H9 (cell line): Measurements from ENCODE around the gene CACHD1. TPM values are rescaled to one million over a fixed set of nuclear protein-coding genes. Genes with fewer than 3 reads are reported as not detected.

Experiments
- DNase-seq: peaks from one replicate; pipeline ENCODE4 v3.0.0-alpha.2; 2017
- H2AFZ ChIP-seq: one replicate; pipeline ENCODE4 v1.6.1; 2013; ENCODE audit warnings: mild to moderate bottlenecking, low read length, control low read depth, moderate library complexity
- H2AK5ac ChIP-seq: 2 replicates; pipeline ENCODE4 v1.6.1; 2013; ENCODE audit warnings: low read length, control low read depth, mixed read lengths; ENCODE audit not compliant: insufficient read length
- H2BK120ac ChIP-seq: one replicate; pipeline ENCODE4 v1.6.1; 2013; ENCODE audit warnings: low read depth, mild to moderate bottlenecking, low read length, control low read depth, inconsistent platforms; ENCODE audit not compliant: poor library complexity, severe bottlenecking
- H2BK12ac ChIP-seq: 2 replicates; pipeline ENCODE4 v1.6.1; 2013; ENCODE audit warnings: low read length, control low read depth, mixed read lengths, low read depth; ENCODE audit not compliant: insufficient read length
- H2BK15ac ChIP-seq: 2 replicates; pipeline ENCODE4 v1.6.1; 2013; ENCODE audit warnings: low read depth, low read length, control low read depth
- H2BK20ac ChIP-seq: one replicate; pipeline ENCODE4 v1.6.1; 2013; ENCODE audit warnings: low read depth, mild to moderate bottlenecking, low read length, control low read depth, inconsistent platforms; ENCODE audit not compliant: poor library complexity, severe bottlenecking
- H2BK5ac ChIP-seq: 2 replicates; pipeline ENCODE4 v1.6.1; 2013; ENCODE audit warnings: low read length, control low read depth, mixed read lengths; ENCODE audit not compliant: insufficient read length
- H3K14ac ChIP-seq: 2 replicates; pipeline ENCODE4 v1.6.1; 2013; ENCODE audit warnings: low read length, control low read depth; ENCODE audit not compliant: insufficient read depth
- H3K18ac ChIP-seq: 2 replicates; pipeline ENCODE4 v1.6.1; 2013; ENCODE audit warnings: low read depth, mild to moderate bottlenecking, mixed read lengths, low read length, control low read depth; ENCODE audit not compliant: insufficient read length
- H3K23ac ChIP-seq: 2 replicates; pipeline ENCODE4 v1.6.1; 2013; ENCODE audit warnings: low read length, control low read depth, mixed read lengths, low read depth; ENCODE audit not compliant: insufficient read length
- H3K23me2 ChIP-seq: 2 replicates; pipeline ENCODE4 v1.6.1; 2013; ENCODE audit warnings: low read depth, mild to moderate bottlenecking, mixed read lengths, low read length, control low read depth; ENCODE audit not compliant: insufficient read length, poor library complexity, severe bottlenecking
- H3K27ac ChIP-seq: 2 replicates; pipeline ENCODE4 v1.5.1; 2013; ENCODE audit warnings: low read length, control low read depth, mixed read lengths, low read depth; ENCODE audit not compliant: insufficient read length
- H3K27me3 ChIP-seq: 2 replicates; pipeline ENCODE4 v1.6.1; 2013; ENCODE audit warnings: low read length, control low read depth, inconsistent platforms; ENCODE audit not compliant: insufficient read depth
- H3K4ac ChIP-seq: 2 replicates; pipeline ENCODE4 v1.6.1; 2013; ENCODE audit warnings: low read depth, mild to moderate bottlenecking, control low read depth, inconsistent platforms, low read length, moderate library complexity
- H3K4me1 ChIP-seq: 2 replicates; pipeline ENCODE4 v1.6.1; 2013; ENCODE audit warnings: low read length, control low read depth, inconsistent platforms; ENCODE audit not compliant: insufficient read depth
- H3K4me2 ChIP-seq: 2 replicates; pipeline ENCODE4 v1.6.1; 2013; ENCODE audit warnings: low read length, control low read depth, mixed read lengths; ENCODE audit not compliant: insufficient read length, insufficient read depth
- H3K56ac ChIP-seq: 2 replicates; pipeline ENCODE4 v1.6.1; 2013; ENCODE audit warnings: low read depth, mild to moderate bottlenecking, mixed read lengths, low read length, control low read depth; ENCODE audit not compliant: insufficient read length
- H3K79me1 ChIP-seq: 2 replicates; pipeline ENCODE4 v1.6.1; 2013; ENCODE audit warnings: low read depth, mild to moderate bottlenecking, moderate library complexity, low read length, control low read depth, inconsistent platforms; ENCODE audit not compliant: insufficient read depth, poor library complexity, severe bottlenecking
- H3K79me2 ChIP-seq: 2 replicates; pipeline ENCODE4 v1.6.1; 2013; ENCODE audit warnings: low read length, control low read depth, inconsistent platforms; ENCODE audit not compliant: insufficient read depth
- H3K9ac ChIP-seq: 2 replicates; pipeline ENCODE4 v1.6.1; 2013; ENCODE audit warnings: low read length, control low read depth, mixed read lengths; ENCODE audit not compliant: insufficient read length; ENCODE audit errors: extremely low read depth
- H3K9me3 ChIP-seq: one replicate; pipeline ENCODE4 v1.6.1; 2013; ENCODE audit warnings: low read depth, low read length, inconsistent platforms; ENCODE audit not compliant: control insufficient read depth
- H3T11ph ChIP-seq: one replicate; pipeline ENCODE4 v1.6.1; 2013; ENCODE audit warnings: mild to moderate bottlenecking, low read length, control low read depth, inconsistent platforms
- H4K20me1 ChIP-seq: one replicate; pipeline ENCODE4 v1.6.1; 2013; ENCODE audit not compliant: control insufficient read depth, insufficient read length, insufficient read depth
- H4K5ac ChIP-seq: 2 replicates; pipeline ENCODE4 v1.6.1; 2013; ENCODE audit warnings: low read depth, mild to moderate bottlenecking, mixed read lengths, low read length, control low read depth; ENCODE audit not compliant: insufficient read length
- H4K8ac ChIP-seq: replicated peaks from 2 replicates; pipeline ENCODE4 v1.6.1; 2013; ENCODE audit warnings: low read length, control low read depth, mixed read lengths, low read depth; ENCODE audit not compliant: insufficient read length
- H4K91ac ChIP-seq: 2 replicates; pipeline ENCODE4 v1.6.1; 2013; ENCODE audit warnings: low read depth, mild to moderate bottlenecking, moderate library complexity, mixed read lengths, low read length, control low read depth; ENCODE audit not compliant: insufficient read length
- H3K27ac Mint-ChIP-seq, 3 experiments: 2 replicates in 2 of 3; 3 replicates in 1 of 3; pipeline ENCODE4 v1.8.0; 2020 to 2021; ENCODE audit warnings: mixed read lengths in 3 of 3, mild to moderate bottlenecking in 1 of 3, moderate library complexity in 1 of 3
- H3K27me3 Mint-ChIP-seq: 2 replicates; pipeline ENCODE4 v1.8.0; 2021; ENCODE audit warnings: low read depth, mild to moderate bottlenecking, moderate library complexity, mixed read lengths
- H3K36me3 Mint-ChIP-seq, 3 experiments: 2 replicates in 2 of 3; 3 replicates in 1 of 3; pipeline ENCODE4 v1.8.0; 2020 to 2021; ENCODE audit warnings: low read depth in 3 of 3, mixed read lengths in 3 of 3; ENCODE audit not compliant: insufficient read depth in 1 of 3
- H3K4me1 Mint-ChIP-seq, 2 experiments: 2 replicates each; pipeline ENCODE4 v1.8.0; 2020; ENCODE audit warnings: mixed read lengths in 2 of 2
- H3K4me3 Mint-ChIP-seq, 2 experiments: 2 replicates in 1 of 2; 3 replicates in 1 of 2; pipeline ENCODE4 v1.8.0; 2020 to 2021; ENCODE audit warnings: mild to moderate bottlenecking in 2 of 2, mixed read lengths in 2 of 2, moderate library complexity in 1 of 2
- H3K9me3 Mint-ChIP-seq, 2 experiments: 2 replicates in 1 of 2; 3 replicates in 1 of 2; pipeline ENCODE4 v1.8.0; 2020; ENCODE audit warnings: mild to moderate bottlenecking in 2 of 2, mixed read lengths in 2 of 2, moderate library complexity in 1 of 2
- WGBS: extraction: QIAGEN DNeasy Blood & Tissue Kit; methylation state at CpG from one replicate; pipeline ENCODE4 v1.1.7; 2013; ENCODE audit warnings: missing lambda C conversion rate, low lambda C conversion rate, mixed read lengths; ENCODE audit not compliant: insufficient read length; ENCODE audit errors: extremely low coverage; 5-methylcytosine and 5-hydroxymethylcytosine counted together
- total RNA-seq: library from RNA; stranded (reverse); gene quantifications from 2 replicates; pipeline ENCODE4 v1.2.1, GENCODE V29; 2021
- TF ChIP-seq, protein P1 (sequence below): fragments of 200-600 bp; sonication (generic); conservative IDR thresholded peaks from 3 replicates; pipeline ENCODE4 v1.8.0; 2021; ENCODE audit warnings: antibody characterized with exemption, mild to moderate bottlenecking

Gene CACHD1
- total RNA-seq, 1 experiment from 2014 or later: 94.2 TPM

DNA sequence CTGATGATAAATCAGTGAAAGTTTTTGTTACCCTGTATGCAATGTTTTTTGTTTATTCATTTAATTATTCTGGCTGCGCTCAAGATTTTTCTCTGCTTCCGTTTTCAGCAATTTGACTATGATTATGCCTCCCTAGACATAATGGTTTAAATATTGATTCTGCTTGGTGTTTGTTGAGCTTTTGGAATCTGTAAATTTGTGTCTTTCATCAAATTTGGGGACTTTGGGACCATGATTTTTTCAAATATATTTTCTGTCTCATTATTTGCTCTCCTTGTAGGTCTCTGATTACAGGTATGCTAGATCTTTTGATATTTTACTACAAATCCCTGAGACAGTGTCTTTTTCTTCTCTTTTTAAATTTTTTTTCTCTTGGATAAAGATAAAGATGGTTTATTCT, 92.1 kb downstream of the CACHD1 start:
- H3K4me1 Mint-ChIP-seq: peaks cover 42 to 45% of the 10 kb centered on the region in 2 experiments
- no CpG with 5 or more reads among the region's 2 CpGs for WGBS
- 0 out of 2 replicates have a peak, but pooled peaks cover 1% of the 10 kb centered on the region for H3K79me2 ChIP-seq

More for the DNA sequence above, 92.1 kb downstream of the CACHD1 start:
- no peak overlapping the region for H3K23ac ChIP-seq
- no peak overlapping the region for H3K9ac ChIP-seq
- DNase-seq: no peak
- H2BK20ac ChIP-seq: no peak overlapping the region
- no peak overlapping the region for H2BK5ac ChIP-seq
- no peaks in the 10 kb centered on the region for H3K9me3 ChIP-seq
- no peak overlapping the region for H3K56ac ChIP-seq
- peaks cover 31 to 56% (median 44%) of the 10 kb centered on the region in 3 experiments for H3K36me3 Mint-ChIP-seq
- H2BK15ac ChIP-seq: no peak overlapping the region
- no peak overlapping the region for H3K14ac ChIP-seq
- no peak overlapping the region for H3K4ac ChIP-seq
- no peaks in the 10 kb centered on the region for H3K27me3 ChIP-seq
- H4K20me1 ChIP-seq: no peaks in the 10 kb centered on the region
- no peak overlapping the region for H2BK120ac ChIP-seq
- H3K4me2 ChIP-seq: no peak overlapping the region
- no peak overlapping the region for H4K8ac ChIP-seq
- no peak overlapping the region for H4K5ac ChIP-seq
- no peak overlapping the region for H3K4me3 Mint-ChIP-seq
- no peaks in the 10 kb centered on the region for H3K23me2 ChIP-seq
- H3K27me3 Mint-ChIP-seq: no peaks in the 10 kb centered on the region
- no peaks in the 10 kb centered on the region for H3K4me1 ChIP-seq
- H2BK12ac ChIP-seq: no peak overlapping the region
- H3K79me1 ChIP-seq: peaks cover 6% of the 10 kb centered on the region
- TF ChIP-seq, protein P1, sequence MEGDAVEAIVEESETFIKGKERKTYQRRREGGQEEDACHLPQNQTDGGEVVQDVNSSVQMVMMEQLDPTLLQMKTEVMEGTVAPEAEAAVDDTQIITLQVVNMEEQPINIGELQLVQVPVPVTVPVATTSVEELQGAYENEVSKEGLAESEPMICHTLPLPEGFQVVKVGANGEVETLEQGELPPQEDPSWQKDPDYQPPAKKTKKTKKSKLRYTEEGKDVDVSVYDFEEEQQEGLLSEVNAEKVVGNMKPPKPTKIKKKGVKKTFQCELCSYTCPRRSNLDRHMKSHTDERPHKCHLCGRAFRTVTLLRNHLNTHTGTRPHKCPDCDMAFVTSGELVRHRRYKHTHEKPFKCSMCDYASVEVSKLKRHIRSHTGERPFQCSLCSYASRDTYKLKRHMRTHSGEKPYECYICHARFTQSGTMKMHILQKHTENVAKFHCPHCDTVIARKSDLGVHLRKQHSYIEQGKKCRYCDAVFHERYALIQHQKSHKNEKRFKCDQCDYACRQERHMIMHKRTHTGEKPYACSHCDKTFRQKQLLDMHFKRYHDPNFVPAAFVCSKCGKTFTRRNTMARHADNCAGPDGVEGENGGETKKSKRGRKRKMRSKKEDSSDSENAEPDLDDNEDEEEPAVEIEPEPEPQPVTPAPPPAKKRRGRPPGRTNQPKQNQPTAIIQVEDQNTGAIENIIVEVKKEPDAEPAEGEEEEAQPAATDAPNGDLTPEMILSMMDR: no peak
- H3T11ph ChIP-seq: no peak overlapping the region
- no peak overlapping the region for H3K27ac ChIP-seq
- peak overlapping the region in 1 of 3 experiments; percentile 64; a peak in 2 of 7 replicates for H3K27ac Mint-ChIP-seq
- peaks cover 0 to 13% of the 10 kb centered on the region in 2 experiments; a peak in 4 of 5 replicates for H3K9me3 Mint-ChIP-seq
- H2AK5ac ChIP-seq: no peak overlapping the region
- H4K91ac ChIP-seq: no peak overlapping the region
- H3K18ac ChIP-seq: no peak overlapping the region
- no peak overlapping the region for H2AFZ ChIP-seq
